ENCODE results near the gene NOP14. TPM values are rescaled to one million over a fixed set of nuclear protein-coding genes. Genes with fewer than 3 reads are reported as not detected.

NOP14 gene
- total RNA-seq, 1 experiment from 2014 or later = 50.1 TPM

DNA sequence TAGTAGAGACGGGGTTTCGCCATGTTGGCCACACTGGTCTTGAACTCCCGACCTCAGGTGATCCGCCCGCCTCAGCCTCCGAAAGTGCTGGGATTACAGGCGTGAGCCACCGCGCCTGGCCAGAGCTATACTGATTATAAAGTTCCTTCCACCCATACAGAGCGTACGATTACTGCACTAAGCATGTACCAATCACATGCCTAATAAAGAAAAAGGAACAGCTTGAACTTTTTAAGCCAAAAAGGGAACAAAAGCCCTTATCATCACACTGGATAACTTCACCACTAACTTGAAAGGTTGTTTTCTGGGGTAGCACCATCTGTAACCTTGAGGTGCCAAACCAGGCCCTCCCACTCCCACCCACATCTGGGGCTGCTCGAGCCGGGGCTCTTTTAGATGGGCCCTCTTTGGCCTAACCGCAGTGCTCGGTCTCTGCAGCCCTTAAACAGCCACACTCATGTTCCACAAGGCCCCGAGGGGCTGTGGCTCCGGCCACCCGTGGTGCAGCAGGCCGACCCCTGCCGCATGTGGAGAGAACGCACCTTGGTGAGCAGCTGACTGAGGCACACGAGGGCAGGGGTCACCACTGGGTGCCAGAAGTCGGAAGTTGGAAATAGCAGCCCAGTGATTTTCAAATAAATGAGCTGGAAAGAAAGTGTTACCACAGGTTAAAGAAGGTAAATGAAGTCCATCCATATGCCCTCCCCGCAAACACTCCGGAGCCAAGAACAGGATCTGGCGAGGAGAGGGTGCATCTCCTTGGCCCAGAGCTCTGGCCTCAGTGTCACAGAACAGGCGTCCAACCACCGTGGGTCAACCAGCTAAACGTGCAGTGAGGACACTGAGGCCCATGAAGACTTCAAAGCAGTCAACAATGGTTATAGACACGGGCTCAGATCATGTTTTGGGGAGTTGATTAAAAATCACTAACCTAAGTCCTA lies 18.4 kb downstream of the NOP14 start:
- Mint-ChIP-seq H3K27ac (no peak overlapping the region), H3K36me3 (ENCODE audit: insufficient read depth in 1 of 3, low read depth in 3 of 3) (peaks cover 68 to 96% (median 91%) of the 10 kb centered on the region in 3 experiments; a peak in 6 of 7 replicates)
- no CpG with 5 or more reads among the region's 30 CpGs for WGBS (ENCODE audit: extremely low coverage, insufficient read length, low lambda C conversion rate)

More for the DNA sequence above, 18.4 kb downstream of the NOP14 start:
- no peaks in the 10 kb centered on the region for H4K20me1 ChIP-seq (ENCODE audit: control insufficient read depth, insufficient read depth, insufficient read length)
- H3K23ac ChIP-seq (ENCODE audit: insufficient read length, low read depth, low read length) = no peak overlapping the region
- H3K27me3 ChIP-seq (ENCODE audit: insufficient read depth, low read length) = no peaks in the 10 kb centered on the region
- no peak overlapping the region for H3K14ac ChIP-seq (ENCODE audit: insufficient read depth, low read length)
- no peak overlapping the region for H3K27ac ChIP-seq (ENCODE audit: insufficient read length, low read depth, low read length)
- H2AK5ac ChIP-seq (ENCODE audit: insufficient read length, low read length) = no peak overlapping the region
- H2BK12ac ChIP-seq (ENCODE audit: insufficient read length, low read depth, low read length) = no peak overlapping the region
- no peaks in the 10 kb centered on the region for H3K4me1 Mint-ChIP-seq
- no peak for DNase-seq
- no peak overlapping the region for H3T11ph ChIP-seq (ENCODE audit: low read length)
- H2BK5ac ChIP-seq (ENCODE audit: insufficient read length, low read length) = no peak overlapping the region
- no peak overlapping the region for H4K8ac ChIP-seq (replicated peaks; ENCODE audit: insufficient read length, low read depth, low read length)
- H3K9me3 Mint-ChIP-seq = no peaks in the 10 kb centered on the region
- H2AFZ ChIP-seq (ENCODE audit: low read length) = no peak overlapping the region
- H2BK120ac ChIP-seq (ENCODE audit: low read depth, low read length, poor library complexity, severe bottlenecking) = no peak overlapping the region
- no peaks in the 10 kb centered on the region for H3K27me3 Mint-ChIP-seq (ENCODE audit: low read depth)
- no peak overlapping the region for H3K18ac ChIP-seq (ENCODE audit: insufficient read length, low read depth, low read length)
- H3K79me2 ChIP-seq (ENCODE audit: insufficient read depth, low read length) = no peaks in the 10 kb centered on the region
- H2BK20ac ChIP-seq (ENCODE audit: low read depth, low read length, poor library complexity, severe bottlenecking) = no peak overlapping the region
- no peak overlapping the region for H2BK15ac ChIP-seq (ENCODE audit: low read depth, low read length)
- no peak overlapping the region for H3K4ac ChIP-seq (ENCODE audit: low read depth, low read length)
- no peak overlapping the region for H4K5ac ChIP-seq (ENCODE audit: insufficient read length, low read depth, low read length)
- H3K4me2 ChIP-seq (ENCODE audit: insufficient read depth, insufficient read length, low read length) = no peak overlapping the region
- no peak overlapping the region for H3K56ac ChIP-seq (ENCODE audit: insufficient read length, low read depth, low read length)
- no peak for TF ChIP-seq CTCF (conservative IDR thresholded peaks at IDR 0.05)
- H3K9ac ChIP-seq (ENCODE audit: extremely low read depth, insufficient read length, low read length) = no peak overlapping the region
- no peaks in the 10 kb centered on the region for H3K4me1 ChIP-seq (ENCODE audit: insufficient read depth, low read length)
- H3K23me2 ChIP-seq (ENCODE audit: insufficient read length, low read depth, low read length, poor library complexity, severe bottlenecking) = no peaks in the 10 kb centered on the region
- H3K9me3 ChIP-seq (ENCODE audit: control insufficient read depth, low read depth, low read length) = no peaks in the 10 kb centered on the region
- H3K4me3 Mint-ChIP-seq = no peak overlapping the region
- H4K91ac ChIP-seq (ENCODE audit: insufficient read length, low read depth, low read length) = no peak overlapping the region
- H3K79me1 ChIP-seq (ENCODE audit: insufficient read depth, low read depth, low read length, poor library complexity, severe bottlenecking) = no peaks in the 10 kb centered on the region

Data from H9 (cell line).